ENCODE measurements around the gene QSER1. TPM values are rescaled to one million over a fixed set of nuclear protein-coding genes. Genes with fewer than 3 reads are reported as not detected.
A peak's percentile ranks its signal among the peaks of the same experiment; 100 is the strongest.
"Not testable (repeated sequence)": the region's sequence is repeated elsewhere in the genome, so short reads cannot be mapped to it uniquely, and the experiment has no call there.

The QSER1 gene
- total RNA-seq, 2 experiments from 2014 or later, result 10.1 to 12.3 TPM

DNA sequence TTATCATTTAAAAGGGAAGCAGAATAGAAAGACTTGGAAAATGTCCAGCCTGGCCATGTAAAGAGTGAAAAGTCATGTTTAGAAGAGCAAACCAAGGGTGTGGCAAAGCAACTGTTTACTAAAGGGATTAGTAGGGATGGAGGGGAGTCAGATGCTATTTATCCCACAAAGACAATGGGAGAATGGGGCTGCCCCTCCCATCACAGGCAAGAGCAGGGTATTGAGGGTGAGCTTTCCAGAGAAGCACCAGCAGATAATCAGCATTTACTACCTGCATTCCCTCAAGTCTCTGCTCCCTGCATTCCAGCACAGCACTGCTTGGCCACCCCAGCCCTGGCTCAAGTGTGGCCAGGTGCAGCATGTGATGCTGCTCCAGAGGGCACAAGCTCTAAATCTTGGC is 18.5 kb upstream of the QSER1 start:
- Mint-ChIP-seq H3K27ac (no peak overlapping the region), H3K9me3 (no peaks in the 10 kb centered on the region), H3K4me3 (no peak overlapping the region), H3K4me1 (ENCODE audit: low read depth) (no peaks in the 10 kb centered on the region), H3K36me3 (ENCODE audit: low read depth) (no peaks in the 10 kb centered on the region), H3K27me3 (ENCODE audit: low read depth) (peaks cover 3% of the 10 kb centered on the region)
- DNase-seq, result no peak
- CTCF ChIA-PET, result no interaction called here
- intact Hi-C loops (cut with micrococcal nuclease), result no loop called here

DNA sequence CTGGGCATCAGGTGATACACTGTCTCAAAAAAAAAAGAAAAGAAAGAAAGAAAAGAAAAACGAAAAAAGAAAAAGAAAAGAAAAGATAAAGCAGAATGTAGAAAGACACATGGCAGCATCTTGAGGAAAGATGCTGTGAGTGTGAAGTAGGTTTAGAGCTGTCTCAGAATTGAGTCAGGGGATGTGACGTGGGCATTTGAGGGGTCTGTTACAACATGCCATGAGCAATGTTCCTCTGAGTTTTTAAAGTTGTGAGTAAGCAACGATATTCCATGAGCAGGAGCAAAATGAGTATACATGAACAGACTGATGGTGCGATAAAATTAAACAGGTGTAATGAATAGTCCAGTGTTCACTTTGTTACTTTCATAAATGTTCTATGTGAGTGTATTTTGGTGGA is 11.3 kb upstream of the QSER1 start:
- H3K27ac Mint-ChIP-seq, result no peak overlapping the region
- CTCF ChIA-PET, result interaction anchor here (0.7 kb wide), 2 partner anchors 11 to 15 kb away, joined by 3 to 4 read pairs; no protein-coding TSS in a partner anchor
- H3K4me3 Mint-ChIP-seq, result no peak overlapping the region
- no peaks in the 10 kb centered on the region for H3K36me3 Mint-ChIP-seq (ENCODE audit: low read depth)
- DNase-seq, result no peak
- H3K27me3 Mint-ChIP-seq (ENCODE audit: low read depth), result peaks cover 5% of the 10 kb centered on the region
- intact Hi-C loops (cut with micrococcal nuclease), result no loop called here
- no peaks in the 10 kb centered on the region for H3K9me3 Mint-ChIP-seq
- H3K4me1 Mint-ChIP-seq (ENCODE audit: low read depth), result no peaks in the 10 kb centered on the region

DNA sequence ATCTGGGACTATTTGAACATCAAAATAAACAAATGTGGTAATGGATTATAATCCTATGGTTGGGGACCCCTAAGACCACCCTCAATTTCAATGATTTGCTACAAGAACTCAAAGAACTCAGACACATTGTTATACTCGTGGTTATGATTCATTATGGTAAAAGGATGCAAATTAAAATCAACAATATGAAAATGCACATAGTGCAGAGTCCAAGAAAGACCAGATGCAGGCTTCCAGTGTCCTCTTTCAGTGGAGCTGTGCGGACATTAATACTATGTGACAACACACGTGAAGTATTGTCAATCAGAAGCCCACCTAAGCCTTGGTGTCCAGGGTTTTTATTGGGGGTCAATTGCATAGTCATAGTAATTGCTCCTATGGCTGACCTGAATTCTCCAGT is 9.2 kb upstream of the QSER1 start:
- intact Hi-C loops (cut with micrococcal nuclease), result no loop called here
- Mint-ChIP-seq H3K4me3 (no peak overlapping the region), H3K27me3 (ENCODE audit: low read depth) (peaks cover 2% of the 10 kb centered on the region), H3K27ac (no peak overlapping the region), H3K9me3 (peaks cover 3% of the 10 kb centered on the region), H3K36me3 (ENCODE audit: low read depth) (no peaks in the 10 kb centered on the region), H3K4me1 (ENCODE audit: low read depth) (no peaks in the 10 kb centered on the region)
- CTCF ChIA-PET, result interaction anchor here (1.1 kb wide), 1 partner anchor 11 kb away, joined by 3 read pairs; no protein-coding TSS in a partner anchor
- no peak for DNase-seq

DNA sequence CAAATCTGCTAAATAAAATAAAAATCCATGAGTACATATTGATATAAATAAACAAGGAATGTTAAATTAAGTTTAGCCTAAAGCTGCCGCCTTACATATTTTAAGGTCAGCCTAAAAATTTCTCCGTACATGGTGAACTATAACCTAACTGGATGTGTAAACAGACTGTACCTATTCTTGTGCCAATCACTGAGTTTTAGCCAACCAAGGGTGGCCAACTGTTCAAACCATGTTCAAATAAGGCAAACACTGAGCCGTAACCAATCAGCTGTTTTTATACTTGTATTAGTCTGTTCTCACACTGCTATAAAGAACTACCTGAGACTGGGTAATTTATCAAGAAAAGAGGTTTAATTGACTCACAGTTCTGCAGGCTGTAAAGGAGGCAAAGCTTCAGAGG is 8.6 kb upstream of the QSER1 start:
- H3K4me3 Mint-ChIP-seq, result no peak overlapping the region
- DNase-seq, result no peak
- intact Hi-C loops (cut with micrococcal nuclease), result loop anchor here (1.0 kb wide), 1 partner anchor 181 kb away; no protein-coding TSS in a partner anchor
- H3K9me3 Mint-ChIP-seq, result peaks cover 3% of the 10 kb centered on the region
- CTCF ChIA-PET, result interaction anchor here (0.6 to 1.1 kb wide), 3 partner anchors 11 to 323 kb away, joined by 3 to 5 read pairs (median 3); no protein-coding TSS in a partner anchor
- H3K36me3 Mint-ChIP-seq (ENCODE audit: low read depth), result no peaks in the 10 kb centered on the region
- H3K27me3 Mint-ChIP-seq (ENCODE audit: low read depth), result peaks cover 2% of the 10 kb centered on the region
- H3K4me1 Mint-ChIP-seq (ENCODE audit: low read depth), result no peaks in the 10 kb centered on the region
- H3K27ac Mint-ChIP-seq, result no peak overlapping the region

DNA sequence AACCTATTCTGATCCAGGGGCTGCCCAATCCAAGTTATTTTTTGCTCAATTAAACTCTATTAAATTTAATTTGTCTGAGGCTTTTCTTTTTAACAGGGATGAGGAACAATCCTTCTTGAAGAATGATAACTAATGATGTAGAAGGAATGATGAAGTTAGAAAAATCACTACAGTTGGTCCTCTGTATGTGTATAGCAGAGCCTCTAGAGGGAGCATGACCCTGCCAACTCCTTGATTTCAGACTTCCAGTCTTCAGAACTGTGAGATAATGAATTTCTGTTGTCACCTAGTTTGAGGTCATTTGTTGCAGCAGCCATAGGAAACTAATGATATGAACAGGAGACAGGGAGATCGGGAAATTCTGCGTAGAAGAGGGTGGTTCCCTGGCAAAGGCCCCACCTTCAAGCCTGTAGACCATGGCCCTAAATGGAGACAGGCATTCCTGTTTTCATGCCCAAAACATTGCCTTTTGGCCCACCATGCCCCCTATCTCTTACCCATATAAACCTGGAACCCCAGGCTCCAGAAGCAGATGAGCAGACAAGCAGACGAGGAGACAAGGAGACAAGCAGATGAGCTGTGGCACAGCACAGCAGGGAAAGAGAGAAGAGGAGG is 7.7 kb upstream of the QSER1 start:
- Mint-ChIP-seq H3K27ac (no peak overlapping the region), H3K9me3 (peaks cover 3% of the 10 kb centered on the region), H3K4me1 (ENCODE audit: low read depth) (no peaks in the 10 kb centered on the region), H3K27me3 (ENCODE audit: low read depth) (peaks cover 2% of the 10 kb centered on the region), H3K36me3 (ENCODE audit: low read depth) (no peaks in the 10 kb centered on the region), H3K4me3 (no peak overlapping the region)
- DNase-seq, result no peak
- intact Hi-C loops (cut with micrococcal nuclease), result loop anchor here (1.0 kb wide), 1 partner anchor 180 kb away; no protein-coding TSS in a partner anchor
- CTCF ChIA-PET, result interaction anchor here (0.6 to 2.0 kb wide), 5 partner anchors 10 to 283 kb away, joined by 3 to 8 read pairs (median 4); no protein-coding TSS in a partner anchor

DNA sequence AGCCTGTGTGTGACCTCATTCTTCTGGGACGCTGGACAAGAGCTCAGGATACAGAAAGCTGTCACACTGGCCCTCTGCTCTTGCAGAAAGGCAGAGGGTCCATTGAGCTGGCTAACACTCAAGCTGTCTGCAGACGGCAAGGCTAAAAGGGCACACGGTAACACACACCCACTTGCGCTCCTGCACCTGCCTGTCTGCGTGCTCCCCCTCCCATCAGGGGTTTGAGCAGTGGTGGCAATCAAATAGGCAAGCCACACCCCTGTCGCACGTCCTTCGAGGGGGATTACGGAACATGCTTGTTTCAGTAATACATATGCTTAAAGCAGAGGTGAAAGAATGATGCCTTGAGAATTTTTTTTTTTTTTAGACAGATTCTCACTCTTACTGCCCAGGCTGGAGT is 7.1 kb upstream of the QSER1 start:
- DNase-seq, result no peak
- peaks cover 3% of the 10 kb centered on the region for H3K9me3 Mint-ChIP-seq
- no peaks in the 10 kb centered on the region for H3K36me3 Mint-ChIP-seq (ENCODE audit: low read depth)
- H3K4me3 Mint-ChIP-seq, result no peak overlapping the region
- intact Hi-C loops (cut with micrococcal nuclease), result no loop called here
- H3K27ac Mint-ChIP-seq, result no peak overlapping the region
- CTCF ChIA-PET, result interaction anchor here (0.7 to 2.0 kb wide), 3 partner anchors 77 to 282 kb away, joined by 3 to 8 read pairs (median 4); no protein-coding TSS in a partner anchor
- peaks cover 2% of the 10 kb centered on the region for H3K4me1 Mint-ChIP-seq (ENCODE audit: low read depth)
- H3K27me3 Mint-ChIP-seq (ENCODE audit: low read depth), result peaks cover 2% of the 10 kb centered on the region

DNA sequence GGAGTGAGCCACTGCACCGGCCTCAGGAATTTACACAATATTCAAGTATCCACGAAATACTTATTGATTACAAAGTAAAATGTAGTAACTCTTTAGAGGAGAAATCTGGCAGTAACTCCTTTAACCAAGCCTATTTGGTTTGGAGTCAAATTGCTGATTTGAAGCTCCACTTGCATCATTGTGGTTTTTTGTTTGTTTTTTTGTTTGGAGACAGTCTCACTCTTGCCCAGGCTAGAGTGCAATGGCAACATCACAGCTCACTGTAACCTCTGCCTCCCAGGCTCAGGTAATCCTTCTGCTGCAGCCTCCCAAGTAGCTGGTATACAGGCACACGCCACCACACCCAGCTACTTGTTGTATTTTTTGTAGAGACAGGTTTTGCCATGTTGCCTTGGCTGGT is 6.4 kb upstream of the QSER1 start:
- H3K27ac Mint-ChIP-seq, result no peak overlapping the region
- DNase-seq, result no peak
- H3K4me1 Mint-ChIP-seq (ENCODE audit: low read depth), result peaks cover 2% of the 10 kb centered on the region
- CTCF ChIA-PET, result interaction anchor here (1.0 to 2.0 kb wide), 2 partner anchors 77 to 179 kb away, joined by 4 to 8 read pairs; no protein-coding TSS in a partner anchor
- H3K9me3 Mint-ChIP-seq, result peaks cover 3% of the 10 kb centered on the region
- no peaks in the 10 kb centered on the region for H3K36me3 Mint-ChIP-seq (ENCODE audit: low read depth)
- H3K27me3 Mint-ChIP-seq (ENCODE audit: low read depth), result peaks cover 2% of the 10 kb centered on the region
- intact Hi-C loops (cut with micrococcal nuclease), result no loop called here
- no peak overlapping the region for H3K4me3 Mint-ChIP-seq

DNA sequence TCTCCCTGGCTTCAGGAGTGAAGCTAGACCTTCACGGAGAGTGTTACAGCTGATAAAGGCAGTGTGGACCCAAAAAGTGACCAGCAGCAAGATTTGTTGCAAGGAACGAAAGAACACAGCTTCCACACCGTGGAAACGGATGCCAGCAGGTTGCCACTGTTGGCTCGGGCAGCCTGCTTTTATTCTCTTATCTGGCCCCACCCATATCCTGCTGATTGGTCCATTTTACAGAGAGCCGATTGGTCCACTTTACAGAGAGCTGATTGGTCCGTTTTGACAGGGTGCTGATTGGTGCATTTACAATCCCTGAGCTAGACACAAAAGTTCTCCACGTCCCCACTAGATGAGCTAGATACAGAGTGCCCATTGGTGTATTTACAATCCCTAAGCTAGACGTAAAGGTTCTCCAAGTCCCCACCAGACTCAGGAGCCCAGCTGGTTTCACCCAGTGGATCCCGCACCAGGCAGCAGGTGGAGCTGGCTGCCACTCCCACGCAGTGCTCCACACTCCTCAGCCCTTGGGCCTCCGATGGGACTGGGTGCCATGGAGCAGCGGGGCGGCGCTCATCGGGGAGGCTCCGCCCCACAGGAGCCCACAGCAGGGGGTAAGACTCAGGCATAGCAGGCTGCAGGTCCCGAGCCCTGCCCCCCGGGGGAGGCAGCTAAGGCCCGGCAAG is 4.8 kb upstream of the QSER1 start:
- H3K4me3 Mint-ChIP-seq; intact Hi-C loops (cut with micrococcal nuclease); H3K27me3 Mint-ChIP-seq (ENCODE audit: low read depth); H3K27ac Mint-ChIP-seq; DNase-seq; H3K9me3 Mint-ChIP-seq; H3K36me3 Mint-ChIP-seq (ENCODE audit: low read depth): not testable (repeated sequence)
- H3K4me1 Mint-ChIP-seq (ENCODE audit: low read depth), result peaks cover 12% of the 10 kb centered on the region
- CTCF ChIA-PET, result interaction anchor here (0.8 kb wide), 1 partner anchor 79 kb away, joined by 3 read pairs; no protein-coding TSS in a partner anchor

DNA sequence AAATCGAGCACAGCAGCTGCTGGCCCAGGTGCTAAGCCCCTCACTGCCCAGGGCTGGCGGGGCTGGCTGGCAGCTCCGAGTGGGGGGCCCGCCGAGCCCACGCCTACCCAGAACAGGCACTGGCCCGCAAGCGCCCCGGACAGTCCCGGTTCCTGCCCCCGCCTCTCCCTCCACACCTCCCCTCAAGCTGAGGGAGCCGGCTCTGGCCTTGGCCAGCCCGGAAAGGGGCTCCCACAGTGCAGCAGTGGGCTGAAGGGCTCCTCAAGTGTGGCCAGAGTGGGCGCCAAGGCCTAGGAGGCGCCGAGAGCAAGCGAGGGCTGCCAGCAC is 4.3 kb upstream of the QSER1 start:
- H3K27ac Mint-ChIP-seq; H3K9me3 Mint-ChIP-seq; H3K27me3 Mint-ChIP-seq (ENCODE audit: low read depth); H3K4me3 Mint-ChIP-seq; DNase-seq; CTCF ChIA-PET; intact Hi-C loops (cut with micrococcal nuclease); H3K36me3 Mint-ChIP-seq (ENCODE audit: low read depth): not testable (repeated sequence)
- peaks cover 12% of the 10 kb centered on the region for H3K4me1 Mint-ChIP-seq (ENCODE audit: low read depth)

DNA sequence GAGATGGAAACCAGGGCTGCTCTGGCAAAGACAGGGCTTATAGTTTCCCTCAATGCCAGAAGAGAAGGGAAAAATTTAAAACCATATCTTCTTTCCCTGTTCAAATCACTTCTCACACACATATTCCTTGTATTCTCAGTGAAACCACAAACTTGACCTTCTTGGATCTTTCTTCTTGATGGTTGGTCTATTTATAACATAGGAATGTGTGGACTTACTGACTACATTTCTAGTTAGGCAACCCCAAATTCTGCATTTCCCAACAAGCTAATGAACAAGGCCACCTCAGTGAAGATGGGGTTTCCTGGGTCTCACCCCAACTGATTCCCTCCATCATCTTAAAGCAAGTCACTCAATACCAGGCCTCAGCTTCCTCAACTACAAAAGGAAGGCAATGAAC is 3.8 kb upstream of the QSER1 start:
- no peak for DNase-seq
- H3K27ac Mint-ChIP-seq, result no peak overlapping the region
- intact Hi-C loops (cut with micrococcal nuclease), result no loop called here
- peaks cover 3% of the 10 kb centered on the region for H3K9me3 Mint-ChIP-seq
- H3K4me1 Mint-ChIP-seq (ENCODE audit: low read depth), result peaks cover 12% of the 10 kb centered on the region
- no peaks in the 10 kb centered on the region for H3K27me3 Mint-ChIP-seq (ENCODE audit: low read depth)
- CTCF ChIA-PET, result no interaction called here
- H3K36me3 Mint-ChIP-seq (ENCODE audit: low read depth), result peaks cover 2% of the 10 kb centered on the region
- H3K4me3 Mint-ChIP-seq, result no peak overlapping the region

DNA sequence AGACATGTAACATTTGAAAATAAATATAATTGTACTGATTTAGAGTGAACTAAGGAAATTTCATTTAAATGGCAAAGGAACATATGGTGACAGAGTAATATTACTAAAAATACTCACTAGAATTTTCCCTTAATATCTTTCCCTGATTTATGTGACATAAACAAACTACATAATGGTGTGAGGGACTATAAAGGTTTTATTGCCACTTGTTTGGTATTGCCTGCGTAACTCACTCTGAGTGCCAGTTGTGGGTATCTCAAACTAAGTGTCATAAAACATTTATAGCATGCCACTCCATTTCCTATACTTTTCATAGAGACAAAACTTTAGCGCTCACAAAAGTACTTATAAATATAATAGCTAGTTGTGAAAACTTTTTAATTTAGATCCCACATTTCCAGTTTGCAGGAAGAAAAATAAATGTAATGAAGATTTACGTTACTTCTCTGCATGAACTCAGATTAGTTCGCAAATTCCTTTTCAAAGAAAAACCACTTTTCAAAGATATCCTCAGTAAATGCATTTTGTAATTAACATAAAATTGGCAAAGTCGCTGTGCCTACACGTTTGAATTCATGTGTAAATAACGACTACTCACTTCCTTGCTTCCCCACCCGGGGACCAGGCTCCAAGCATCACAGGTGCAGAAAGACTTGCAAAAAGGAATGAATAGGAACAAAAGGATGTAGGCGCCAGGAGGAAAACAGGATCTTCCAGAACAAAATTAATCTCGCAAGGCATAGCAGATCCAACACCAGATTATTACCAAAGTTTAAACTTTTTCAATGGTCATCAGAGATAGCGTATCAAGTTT is 1.6 kb upstream of the QSER1 start:
- H3K4me3 Mint-ChIP-seq, result peak overlapping the region; percentile 26
- intact Hi-C loops (cut with micrococcal nuclease), result loop anchor here (5.0 to 10.0 kb wide), 3 partner anchors 569 to 1076 kb away; partner anchors contain the start of genes FBXO3 and PAX6
- peaks cover 30% of the 10 kb centered on the region for H3K4me1 Mint-ChIP-seq (ENCODE audit: low read depth)
- peaks cover 3% of the 10 kb centered on the region for H3K36me3 Mint-ChIP-seq (ENCODE audit: low read depth)
- DNase-seq, result no peak
- no peak overlapping the region for H3K27ac Mint-ChIP-seq
- CTCF ChIA-PET, result no interaction called here
- no peaks in the 10 kb centered on the region for H3K27me3 Mint-ChIP-seq (ENCODE audit: low read depth)
- peaks cover 3% of the 10 kb centered on the region for H3K9me3 Mint-ChIP-seq

Measured in activated naive CD4-positive, alpha-beta T cell treated with anti-CD3 and anti-CD28 coated beads for 36 hours (primary cell).